ENCODE measurements around the gene CUL7.

Gene CUL7

GRCh38 chr6:43076464-43077332, 23.0 kb upstream of the CUL7 start:
- DNase-seq, result peak; percentile 23

GRCh38 chr6:43075670-43076463, 22.2 kb upstream of the CUL7 start, which contains the start of gene PTK7:
Gene PTK7 (plus strand): TSS chr6:43076314. CDS start chr6:43076489, 175 bp downstream.
- peak; percentile 59 for DNase-seq

- DNase-seq, result no peak
Observed at GRCh38 chr6:43074847-43075669, 21.4 kb upstream of the CUL7 start.

GRCh38 chr6:43070028-43070632, 16.5 kb upstream of the CUL7 start:
- peak; percentile 36 for DNase-seq

GRCh38 chr6:43062818-43063217, 9.2 kb upstream of the CUL7 start:
- no peak for DNase-seq

GRCh38 chr6:43061861-43062260, 8.2 kb upstream of the CUL7 start:
- DNase-seq, result no peak

GRCh38 chr6:43060755-43061633, 7.3 kb upstream of the CUL7 start:
- DNase-seq, result no peak

- no peak for DNase-seq
Observed at GRCh38 chr6:43060034-43060754, 6.5 kb upstream of the CUL7 start.

- peak; percentile 98 for DNase-seq
Observed at GRCh38 chr6:43059168-43060033, 5.8 kb upstream of the CUL7 start, which contains the start of the genes KLC4 and MRPL2. Gene KLC4 (plus strand): TSS chr6:43059631. CDS start chr6:43061336, 1,705 bp downstream. Gene MRPL2 (minus strand): TSS chr6:43059434. CDS start chr6:43059381, 53 bp downstream.

- DNase-seq, result no peak
Observed at GRCh38 chr6:43058531-43058930, 4.9 kb upstream of the CUL7 start.

GRCh38 chr6:43055966-43056365, 2.3 kb upstream of the CUL7 start:
- no peak for DNase-seq

- no peak for DNase-seq
Observed at GRCh38 chr6:43054206-43054943, 724 bp upstream of the CUL7 start.

GRCh38 chr6:43052842-43053544, 658 bp downstream of the CUL7 start:
- DNase-seq, result no peak

GRCh38 chr6:43052225-43052841, 1.3 kb downstream of the CUL7 start:
- DNase-seq, result no peak

GRCh38 chr6:43050981-43051380, 2.7 kb downstream of the CUL7 start:
- DNase-seq, result no peak

GRCh38 chr6:43047998-43048397, 5.7 kb downstream of the CUL7 start:
- no peak for DNase-seq

- DNase-seq, result no peak
Observed at GRCh38 chr6:43045371-43045930, 8.2 kb downstream of the CUL7 start.
